Nephron (organoid): ENCODE measurements around the gene TEX10.

Experiments used
- H3K27ac Mint-ChIP-seq, 3 experiments: 2 replicates each; pipeline ENCODE4 v1.8.0; 2020; ENCODE audit warnings: mixed read lengths in 3 of 3, mild to moderate bottlenecking in 2 of 3, moderate library complexity in 1 of 3
- H3K27me3 Mint-ChIP-seq: 2 replicates; pipeline ENCODE4 v1.8.0; 2021; ENCODE audit warnings: low read depth, mild to moderate bottlenecking, moderate library complexity, mixed read lengths
- H3K36me3 Mint-ChIP-seq: 2 replicates; pipeline ENCODE4 v1.8.0; 2020; ENCODE audit warnings: low read depth, mixed read lengths
- H3K4me1 Mint-ChIP-seq: 2 replicates; pipeline ENCODE4 v1.8.0; 2020; ENCODE audit warnings: mixed read lengths
- H3K4me3 Mint-ChIP-seq, 3 experiments: 2 replicates each; pipeline ENCODE4 v1.8.0; 2020; ENCODE audit warnings: mild to moderate bottlenecking in 3 of 3, mixed read lengths in 3 of 3, moderate library complexity in 2 of 3
- H3K9me3 Mint-ChIP-seq: 2 replicates; pipeline ENCODE4 v1.8.0; 2020; ENCODE audit warnings: mixed read lengths
- TF ChIP-seq, protein P1 (sequence below), 3 experiments: fragments of 200-600 bp; sonication (generic); IDR thresholded peaks; one replicate each; pipeline ENCODE4 v1.5.0; 2021; ENCODE audit warnings: antibody characterized with exemption in 3 of 3; ENCODE audit not compliant: unreplicated experiment in 3 of 3

The TEX10 gene

DNA sequence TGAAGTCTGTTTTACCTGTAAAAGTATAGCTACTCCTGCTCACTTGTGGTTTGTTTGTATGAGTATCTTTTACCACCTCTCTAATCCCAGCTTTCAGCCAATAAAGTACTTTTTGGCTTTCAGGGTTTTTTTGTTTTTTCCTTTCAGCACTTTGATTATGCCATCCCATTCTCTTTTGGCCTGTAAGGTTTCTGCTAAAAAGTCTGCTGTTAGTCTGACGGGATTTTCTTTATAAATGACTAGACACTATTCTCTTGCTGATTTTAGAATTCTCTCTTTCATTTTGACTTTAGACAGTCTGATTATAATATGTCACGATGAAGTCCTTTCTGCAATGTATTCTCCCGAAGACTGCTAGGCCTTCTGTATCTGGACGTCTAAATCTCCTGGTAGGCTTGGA, 37.2 kb downstream of the TEX10 start:
- Mint-ChIP-seq H3K36me3 (peaks cover 82% of the 10 kb centered on the region), H3K4me3 (no peak overlapping the region), H3K27ac (no peak overlapping the region), H3K4me1 (no peaks in the 10 kb centered on the region), H3K27me3 (no peaks in the 10 kb centered on the region), H3K9me3 (peaks cover 40% of the 10 kb centered on the region)
- TF ChIP-seq, protein P1, sequence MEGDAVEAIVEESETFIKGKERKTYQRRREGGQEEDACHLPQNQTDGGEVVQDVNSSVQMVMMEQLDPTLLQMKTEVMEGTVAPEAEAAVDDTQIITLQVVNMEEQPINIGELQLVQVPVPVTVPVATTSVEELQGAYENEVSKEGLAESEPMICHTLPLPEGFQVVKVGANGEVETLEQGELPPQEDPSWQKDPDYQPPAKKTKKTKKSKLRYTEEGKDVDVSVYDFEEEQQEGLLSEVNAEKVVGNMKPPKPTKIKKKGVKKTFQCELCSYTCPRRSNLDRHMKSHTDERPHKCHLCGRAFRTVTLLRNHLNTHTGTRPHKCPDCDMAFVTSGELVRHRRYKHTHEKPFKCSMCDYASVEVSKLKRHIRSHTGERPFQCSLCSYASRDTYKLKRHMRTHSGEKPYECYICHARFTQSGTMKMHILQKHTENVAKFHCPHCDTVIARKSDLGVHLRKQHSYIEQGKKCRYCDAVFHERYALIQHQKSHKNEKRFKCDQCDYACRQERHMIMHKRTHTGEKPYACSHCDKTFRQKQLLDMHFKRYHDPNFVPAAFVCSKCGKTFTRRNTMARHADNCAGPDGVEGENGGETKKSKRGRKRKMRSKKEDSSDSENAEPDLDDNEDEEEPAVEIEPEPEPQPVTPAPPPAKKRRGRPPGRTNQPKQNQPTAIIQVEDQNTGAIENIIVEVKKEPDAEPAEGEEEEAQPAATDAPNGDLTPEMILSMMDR (IDR thresholded peaks at IDR 0.05; ENCODE audit: unreplicated experiment in 3 of 3), result no peak

DNA sequence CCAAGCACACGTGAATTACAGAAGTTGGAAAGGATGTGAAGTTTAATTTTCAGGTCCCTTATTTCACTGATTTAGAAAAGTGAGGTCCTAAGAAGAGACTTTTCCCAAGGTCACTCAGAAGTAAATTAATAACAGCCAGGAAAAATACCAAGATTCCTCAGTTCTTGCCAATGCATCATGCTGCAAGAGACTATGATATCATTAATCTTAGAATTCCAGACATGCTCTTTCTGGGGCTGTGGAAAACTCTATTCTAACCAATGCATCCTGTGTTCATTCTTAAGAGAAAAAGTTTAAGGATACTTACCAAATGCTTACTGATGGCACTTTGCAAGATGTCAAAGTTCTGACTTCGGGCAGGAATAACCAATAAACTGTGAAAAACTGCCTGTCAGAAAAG, 42.8 kb downstream of the TEX10 start:
- H3K9me3 Mint-ChIP-seq, result peaks cover 26% of the 10 kb centered on the region
- TF ChIP-seq, protein P1 (IDR thresholded peaks at IDR 0.05; ENCODE audit: unreplicated experiment in 3 of 3), result no peak
- H3K27ac Mint-ChIP-seq, result no peak overlapping the region
- H3K4me1 Mint-ChIP-seq, result no peaks in the 10 kb centered on the region
- H3K36me3 Mint-ChIP-seq, result peaks cover 96% of the 10 kb centered on the region
- H3K4me3 Mint-ChIP-seq, result no peak overlapping the region
- H3K27me3 Mint-ChIP-seq, result no peaks in the 10 kb centered on the region

GRCh38 chr9:100308965-100309564, 43.7 kb downstream of the TEX10 start:
- TF ChIP-seq, protein P1 (IDR thresholded peaks at IDR 0.05; ENCODE audit: unreplicated experiment in 3 of 3), result no peak
- peaks cover 96% of the 10 kb centered on the region for H3K36me3 Mint-ChIP-seq
- no peaks in the 10 kb centered on the region for H3K4me1 Mint-ChIP-seq
- no peak overlapping the region for H3K4me3 Mint-ChIP-seq
- H3K9me3 Mint-ChIP-seq, result peaks cover 19% of the 10 kb centered on the region
- no peak overlapping the region for H3K27ac Mint-ChIP-seq
- no peaks in the 10 kb centered on the region for H3K27me3 Mint-ChIP-seq

DNA sequence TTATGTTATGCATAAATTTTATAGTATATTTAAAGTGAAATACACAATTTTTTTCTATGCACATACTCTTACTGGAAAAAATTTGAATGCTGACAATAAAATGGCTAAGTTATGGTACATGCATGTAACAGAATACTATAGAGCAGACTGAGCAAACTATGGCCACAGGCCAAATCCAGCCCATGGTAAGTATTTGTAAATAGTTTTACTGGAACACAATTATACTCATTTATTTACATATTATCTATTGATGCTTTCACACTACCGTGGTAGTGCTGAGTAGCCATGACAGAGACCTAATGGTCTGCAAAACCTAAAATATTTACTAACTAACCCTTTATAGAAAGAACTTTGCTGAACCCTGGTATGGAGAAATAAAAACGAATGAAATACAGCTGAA, 45.7 kb downstream of the TEX10 start:
- Mint-ChIP-seq H3K4me1 (no peaks in the 10 kb centered on the region), H3K4me3 (no peak overlapping the region), H3K36me3 (peaks cover 97% of the 10 kb centered on the region), H3K27me3 (no peaks in the 10 kb centered on the region), H3K9me3 (peaks cover 13% of the 10 kb centered on the region), H3K27ac (no peak overlapping the region)
- TF ChIP-seq, protein P1 (IDR thresholded peaks at IDR 0.05; ENCODE audit: unreplicated experiment in 3 of 3), result no peak

DNA sequence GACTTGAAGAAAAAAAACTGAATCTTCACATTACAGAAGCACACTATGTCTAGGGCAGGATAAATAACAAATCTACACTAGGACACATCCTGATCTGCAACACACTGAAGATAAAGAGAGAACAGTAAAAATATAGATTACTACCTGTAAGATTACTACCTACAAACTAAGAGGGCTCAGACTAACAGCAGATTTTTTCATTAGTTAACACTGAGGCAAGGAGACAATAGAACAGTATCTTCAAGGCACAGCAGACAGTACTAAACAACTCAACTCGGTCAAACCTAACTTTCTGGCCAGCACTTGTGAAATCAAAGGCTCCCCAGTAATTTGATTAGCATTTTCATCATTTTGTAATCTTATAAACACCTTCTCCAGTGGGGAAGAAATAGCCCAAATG, 46.5 kb downstream of the TEX10 start:
- Mint-ChIP-seq H3K9me3 (peaks cover 5% of the 10 kb centered on the region), H3K4me1 (no peaks in the 10 kb centered on the region), H3K36me3 (peaks cover 97% of the 10 kb centered on the region), H3K27me3 (no peaks in the 10 kb centered on the region), H3K27ac (no peak overlapping the region), H3K4me3 (no peak overlapping the region)
- TF ChIP-seq, protein P1 (IDR thresholded peaks at IDR 0.05; ENCODE audit: unreplicated experiment in 3 of 3), result no peak

DNA sequence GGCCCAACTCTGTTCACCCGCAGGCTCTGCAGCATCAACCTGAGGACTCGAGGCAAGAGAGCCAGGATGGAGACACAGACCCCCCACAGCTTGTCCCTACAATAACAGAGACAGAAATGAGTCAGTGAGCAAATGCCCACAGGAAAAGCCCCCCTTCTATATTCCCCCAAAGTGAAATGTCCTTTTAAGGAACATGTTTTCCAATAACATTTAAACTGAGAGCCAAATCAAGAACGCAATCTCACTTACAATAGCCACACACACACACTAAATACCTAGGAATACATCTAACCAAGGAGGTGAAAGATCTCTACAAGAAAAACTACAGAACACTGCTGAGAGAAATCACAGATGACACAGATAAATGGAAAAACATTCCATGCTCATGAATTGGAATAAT, 49.0 kb downstream of the TEX10 start:
- Mint-ChIP-seq H3K4me1 (no peaks in the 10 kb centered on the region), H3K27me3 (no peaks in the 10 kb centered on the region)

More for the DNA sequence above, 49.0 kb downstream of the TEX10 start:
- Mint-ChIP-seq H3K27ac (peak overlapping the region in 1 of 3 experiments; percentile 15), H3K4me3 (no peak overlapping the region), H3K9me3 (peaks cover 4% of the 10 kb centered on the region), H3K36me3 (peaks cover 90% of the 10 kb centered on the region)
- TF ChIP-seq, protein P1 (IDR thresholded peaks at IDR 0.05; ENCODE audit: unreplicated experiment in 3 of 3), result no peak
